Measurements from ENCODE around the gene SUGP1. TPM values are rescaled to one million over a fixed set of nuclear protein-coding genes. Genes with fewer than 3 reads are reported as not detected.

Gene SUGP1
- total RNA-seq, 2 experiments from 2014 or later, result 42.8 to 51.3 TPM

DNA sequence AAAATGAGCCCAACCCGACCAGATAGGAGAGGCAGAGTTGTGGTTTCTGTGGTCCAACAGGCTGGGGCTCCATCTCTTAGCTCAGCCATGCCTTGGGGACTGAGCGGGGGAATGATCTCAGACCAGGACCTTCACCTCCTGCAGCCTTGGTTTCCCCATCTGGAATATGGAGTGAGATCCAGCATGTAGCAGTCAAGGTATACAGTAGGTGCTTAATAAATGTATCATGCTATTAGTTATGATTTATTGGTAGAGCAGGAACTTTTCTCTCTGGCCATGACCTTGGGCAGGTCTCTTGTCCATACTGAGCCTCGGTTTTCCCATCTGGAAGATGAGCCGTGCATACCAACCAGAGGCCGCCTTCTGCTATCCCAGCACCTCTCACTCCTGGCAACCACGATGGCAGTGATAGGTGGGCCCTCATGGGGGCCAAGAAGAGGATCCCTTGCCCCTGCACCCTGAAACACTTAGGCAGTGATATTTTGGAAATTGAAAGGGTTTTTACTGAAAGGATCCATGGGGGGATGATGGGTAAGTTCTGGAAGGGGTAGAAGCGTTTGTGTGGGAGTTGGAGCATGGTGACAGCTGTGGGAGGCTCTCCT, 56.3 kb downstream of the SUGP1 start:
- ChIA-PET POLR2A (no interaction called here), CTCF (no interaction called here)
- Mint-ChIP-seq H3K36me3 (ENCODE audit: low read depth) (no peaks in the 10 kb centered on the region), H3K27me3 (peaks cover 36% of the 10 kb centered on the region), H3K9me3 (no peaks in the 10 kb centered on the region), H3K27ac (no peak overlapping the region), H3K4me1 (ENCODE audit: low read depth) (peaks cover 10% of the 10 kb centered on the region), H3K4me3 (no peak overlapping the region)
- DNase-seq (no peak), ATAC-seq (no peak)
- TF ChIP-seq, protein P1, sequence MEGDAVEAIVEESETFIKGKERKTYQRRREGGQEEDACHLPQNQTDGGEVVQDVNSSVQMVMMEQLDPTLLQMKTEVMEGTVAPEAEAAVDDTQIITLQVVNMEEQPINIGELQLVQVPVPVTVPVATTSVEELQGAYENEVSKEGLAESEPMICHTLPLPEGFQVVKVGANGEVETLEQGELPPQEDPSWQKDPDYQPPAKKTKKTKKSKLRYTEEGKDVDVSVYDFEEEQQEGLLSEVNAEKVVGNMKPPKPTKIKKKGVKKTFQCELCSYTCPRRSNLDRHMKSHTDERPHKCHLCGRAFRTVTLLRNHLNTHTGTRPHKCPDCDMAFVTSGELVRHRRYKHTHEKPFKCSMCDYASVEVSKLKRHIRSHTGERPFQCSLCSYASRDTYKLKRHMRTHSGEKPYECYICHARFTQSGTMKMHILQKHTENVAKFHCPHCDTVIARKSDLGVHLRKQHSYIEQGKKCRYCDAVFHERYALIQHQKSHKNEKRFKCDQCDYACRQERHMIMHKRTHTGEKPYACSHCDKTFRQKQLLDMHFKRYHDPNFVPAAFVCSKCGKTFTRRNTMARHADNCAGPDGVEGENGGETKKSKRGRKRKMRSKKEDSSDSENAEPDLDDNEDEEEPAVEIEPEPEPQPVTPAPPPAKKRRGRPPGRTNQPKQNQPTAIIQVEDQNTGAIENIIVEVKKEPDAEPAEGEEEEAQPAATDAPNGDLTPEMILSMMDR (IDR thresholded peaks at IDR 0.05), result no peak
- intact Hi-C loops (cut with micrococcal nuclease), result no loop called here

DNA sequence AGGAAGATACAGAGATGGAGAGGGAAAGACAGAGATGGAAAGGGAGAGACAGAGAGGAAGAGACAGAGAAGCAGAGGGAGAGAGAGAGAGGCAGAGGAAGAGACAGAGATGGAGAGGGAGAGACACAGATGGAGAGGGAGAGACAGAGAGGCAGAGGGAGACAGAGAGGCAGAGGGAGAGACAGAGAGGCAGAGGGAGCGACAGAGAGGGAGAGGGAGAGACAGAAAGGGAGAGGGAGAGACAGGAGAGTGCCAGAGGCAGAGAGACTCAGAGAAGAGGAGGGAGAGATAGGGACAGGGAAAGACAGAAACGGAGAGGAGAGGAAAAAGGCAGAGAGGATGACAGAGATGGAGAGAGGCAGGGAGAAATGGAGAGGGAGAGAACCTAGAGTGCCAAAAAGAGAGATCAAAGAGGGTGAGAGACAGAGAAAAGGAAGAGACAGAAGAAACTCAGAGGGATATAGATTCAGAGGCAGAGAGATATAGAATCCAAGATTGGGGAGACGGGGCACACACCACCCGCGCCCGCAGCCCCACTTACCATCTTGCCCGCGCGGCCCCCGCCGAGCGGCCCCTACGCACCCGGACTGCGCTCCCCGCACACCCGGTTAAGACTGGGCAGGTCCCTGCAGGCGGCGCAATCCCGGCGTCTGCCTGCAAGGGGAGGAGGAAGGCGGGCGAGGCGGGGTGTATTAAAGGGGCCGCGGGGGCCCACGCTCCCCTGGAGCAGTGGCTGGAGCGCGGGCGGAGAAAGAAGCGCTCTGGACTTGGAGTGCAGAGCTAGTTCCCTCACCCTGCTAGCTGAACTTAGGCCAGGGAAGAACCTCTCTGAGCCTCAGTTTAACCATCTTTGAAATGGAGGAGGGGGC, 57.9 kb downstream of the SUGP1 start:
- Mint-ChIP-seq H3K4me3 (no peak overlapping the region), H3K9me3 (no peaks in the 10 kb centered on the region), H3K4me1 (ENCODE audit: low read depth) (peaks cover 10% of the 10 kb centered on the region), H3K36me3 (ENCODE audit: low read depth) (no peaks in the 10 kb centered on the region), H3K27me3 (peaks cover 38% of the 10 kb centered on the region), H3K27ac (no peak overlapping the region)
- ChIA-PET CTCF (interaction anchor here (0.9 kb wide), 1 partner anchor 88 kb away, joined by 3 read pairs; no protein-coding TSS in a partner anchor), POLR2A (no interaction called here)
- peak; percentile 16 for DNase-seq
- peak; percentile 29 for ATAC-seq
- intact Hi-C loops (cut with micrococcal nuclease), result no loop called here
- TF ChIP-seq, protein P1 (IDR thresholded peaks at IDR 0.05), result peak; percentile 5

DNA sequence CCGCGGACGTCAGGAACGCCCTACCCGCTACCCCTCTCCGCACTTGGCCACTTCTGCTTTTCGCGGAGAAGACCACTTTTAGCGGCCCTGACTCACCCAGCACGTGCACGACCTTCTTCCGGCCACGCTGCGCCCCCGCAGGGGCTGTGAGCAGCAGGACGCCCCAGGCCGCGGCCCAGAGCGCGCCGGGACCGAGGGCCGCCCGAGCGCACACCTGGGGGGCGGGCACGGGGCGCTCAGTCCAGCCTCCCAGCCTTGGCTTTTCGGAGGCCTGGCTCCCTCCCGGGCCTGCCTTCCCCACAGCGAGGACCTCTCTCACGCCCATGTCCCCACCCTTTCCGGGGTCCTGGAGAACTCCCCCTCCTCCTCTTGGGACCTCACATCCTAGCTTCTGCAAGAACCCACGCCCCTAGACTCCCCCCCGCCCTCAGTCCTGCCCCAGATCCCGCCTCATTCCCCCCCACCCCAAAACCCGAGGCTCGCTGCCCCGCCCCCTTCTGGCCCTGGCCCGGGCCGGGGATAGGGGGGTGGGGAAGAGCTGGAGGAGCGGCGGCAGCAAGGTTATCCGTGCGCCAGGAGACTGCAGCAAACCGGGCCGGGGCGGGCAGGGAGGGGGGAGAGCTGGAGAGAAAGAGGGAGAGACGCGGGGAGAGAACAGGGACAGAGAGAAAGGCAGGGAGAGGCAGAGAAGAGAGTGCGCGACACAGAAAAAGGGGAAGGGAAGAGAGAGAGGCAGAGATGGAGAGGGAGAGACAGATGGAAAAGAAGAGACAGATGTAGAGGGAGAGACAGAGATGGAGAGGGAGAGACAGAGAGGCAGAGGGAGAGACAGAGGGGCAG, 58.7 kb downstream of the SUGP1 start:
- ChIA-PET POLR2A (no interaction called here), CTCF (interaction anchor here (0.9 kb wide), 1 partner anchor 87 kb away, joined by 3 read pairs; no protein-coding TSS in a partner anchor)
- TF ChIP-seq, protein P1 (IDR thresholded peaks at IDR 0.05), result no peak
- H3K27me3 Mint-ChIP-seq, result peaks cover 43% of the 10 kb centered on the region
- peak; percentile 32 for DNase-seq
- peak; percentile 43 for ATAC-seq
- no peak overlapping the region for H3K27ac Mint-ChIP-seq
- intact Hi-C loops (cut with micrococcal nuclease), result no loop called here
- H3K4me1 Mint-ChIP-seq (ENCODE audit: low read depth), result peaks cover 10% of the 10 kb centered on the region
- no peaks in the 10 kb centered on the region for H3K9me3 Mint-ChIP-seq
- no peak overlapping the region for H3K4me3 Mint-ChIP-seq
- no peaks in the 10 kb centered on the region for H3K36me3 Mint-ChIP-seq (ENCODE audit: low read depth)

DNA sequence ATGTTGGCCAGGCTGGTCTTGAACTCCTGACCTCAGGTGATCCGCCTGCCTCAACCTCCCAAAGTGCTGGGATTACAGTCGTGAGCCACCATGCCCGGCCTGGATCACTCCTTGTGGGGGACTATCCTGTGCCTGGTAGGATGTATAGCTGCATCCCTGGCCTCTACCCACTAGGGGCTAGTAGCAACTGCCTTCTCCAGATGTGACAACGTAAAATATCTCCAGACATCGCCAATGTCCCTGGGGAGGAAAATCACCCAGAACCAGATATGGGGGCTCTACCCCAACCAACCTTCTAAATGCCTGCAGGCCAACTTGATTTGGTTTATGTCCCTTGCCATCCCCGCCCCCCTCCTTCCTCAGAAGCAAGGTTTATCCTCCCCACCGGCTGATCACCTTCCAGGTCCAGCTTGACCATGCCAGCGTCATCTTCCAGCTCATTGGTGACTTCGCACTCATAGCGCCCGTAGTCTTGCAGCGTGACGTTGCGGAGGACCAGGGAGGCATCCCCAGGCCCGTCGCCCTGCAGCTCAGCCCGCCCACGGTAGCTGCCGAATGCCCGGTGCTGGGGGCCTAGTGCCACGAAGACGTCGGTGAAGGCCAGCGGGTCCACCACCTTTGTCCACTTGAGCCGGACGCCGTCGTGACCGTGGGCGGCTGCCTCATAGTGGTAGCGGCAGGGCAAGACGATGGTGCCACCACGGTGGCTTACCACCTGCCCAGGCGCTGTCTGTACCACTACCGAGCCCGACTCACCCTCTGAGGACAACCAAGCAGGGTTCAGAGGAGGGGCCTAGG, 59.7 kb downstream of the SUGP1 start:
- POLR2A ChIA-PET, result no interaction called here
- Mint-ChIP-seq H3K27me3 (peaks cover 49% of the 10 kb centered on the region), H3K27ac (no peak overlapping the region), H3K36me3 (ENCODE audit: low read depth) (no peaks in the 10 kb centered on the region), H3K4me3 (no peak overlapping the region), H3K9me3 (no peaks in the 10 kb centered on the region), H3K4me1 (ENCODE audit: low read depth) (peaks cover 10% of the 10 kb centered on the region)
- ATAC-seq (peak; percentile 15), DNase-seq (no peak)
- TF ChIP-seq, protein P1 (IDR thresholded peaks at IDR 0.05), result no peak
- intact Hi-C loops (cut with micrococcal nuclease), result no loop called here
- CTCF ChIA-PET, result interaction anchor here (0.6 kb wide), 1 partner anchor 139 kb away, joined by 3 read pairs; no protein-coding TSS in a partner anchor

All from activated CD8-positive, alpha-beta T cell treated with anti-CD3 and anti-CD28 coated beads for 36 hours (primary cell).